ENCODE measurements around the gene IFNL3.

IFNL3 gene

DNA sequence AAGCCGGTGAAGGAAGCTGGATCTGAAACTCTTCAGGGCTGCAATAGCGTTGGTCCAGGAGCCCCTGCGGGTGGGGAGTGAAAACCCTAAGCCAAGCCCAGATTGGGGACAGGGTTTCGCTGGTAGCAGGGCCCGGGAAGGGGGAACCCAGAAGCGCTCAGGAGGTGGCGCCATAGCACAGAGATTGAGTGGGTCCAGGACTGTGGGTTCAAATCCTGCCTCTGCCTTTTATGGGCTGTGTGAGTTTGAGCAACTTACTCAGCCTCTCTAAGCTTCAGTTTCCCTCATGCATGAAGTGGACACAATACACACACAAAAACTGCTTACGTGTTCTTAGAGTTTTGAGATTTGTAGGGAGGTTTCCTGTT is 32.4 kb downstream of the IFNL3 start:
- H3K27me3 Mint-ChIP-seq (ENCODE audit: low read depth), result peaks cover 4% of the 10 kb centered on the region
- H3K4me1 Mint-ChIP-seq, result no peaks in the 10 kb centered on the region
- H3K4me3 Mint-ChIP-seq, result no peak overlapping the region
- H3K36me3 Mint-ChIP-seq (ENCODE audit: low read depth), result no peaks in the 10 kb centered on the region
- peaks cover 5% of the 10 kb centered on the region for H3K9me3 Mint-ChIP-seq
- H3K27ac Mint-ChIP-seq, result no peak overlapping the region
- TF ChIP-seq, protein P1, sequence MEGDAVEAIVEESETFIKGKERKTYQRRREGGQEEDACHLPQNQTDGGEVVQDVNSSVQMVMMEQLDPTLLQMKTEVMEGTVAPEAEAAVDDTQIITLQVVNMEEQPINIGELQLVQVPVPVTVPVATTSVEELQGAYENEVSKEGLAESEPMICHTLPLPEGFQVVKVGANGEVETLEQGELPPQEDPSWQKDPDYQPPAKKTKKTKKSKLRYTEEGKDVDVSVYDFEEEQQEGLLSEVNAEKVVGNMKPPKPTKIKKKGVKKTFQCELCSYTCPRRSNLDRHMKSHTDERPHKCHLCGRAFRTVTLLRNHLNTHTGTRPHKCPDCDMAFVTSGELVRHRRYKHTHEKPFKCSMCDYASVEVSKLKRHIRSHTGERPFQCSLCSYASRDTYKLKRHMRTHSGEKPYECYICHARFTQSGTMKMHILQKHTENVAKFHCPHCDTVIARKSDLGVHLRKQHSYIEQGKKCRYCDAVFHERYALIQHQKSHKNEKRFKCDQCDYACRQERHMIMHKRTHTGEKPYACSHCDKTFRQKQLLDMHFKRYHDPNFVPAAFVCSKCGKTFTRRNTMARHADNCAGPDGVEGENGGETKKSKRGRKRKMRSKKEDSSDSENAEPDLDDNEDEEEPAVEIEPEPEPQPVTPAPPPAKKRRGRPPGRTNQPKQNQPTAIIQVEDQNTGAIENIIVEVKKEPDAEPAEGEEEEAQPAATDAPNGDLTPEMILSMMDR (IDR thresholded peaks at IDR 0.05; ENCODE audit: unreplicated experiment in 3 of 3), result peak in 1 of 3 experiments; percentile 30

DNA sequence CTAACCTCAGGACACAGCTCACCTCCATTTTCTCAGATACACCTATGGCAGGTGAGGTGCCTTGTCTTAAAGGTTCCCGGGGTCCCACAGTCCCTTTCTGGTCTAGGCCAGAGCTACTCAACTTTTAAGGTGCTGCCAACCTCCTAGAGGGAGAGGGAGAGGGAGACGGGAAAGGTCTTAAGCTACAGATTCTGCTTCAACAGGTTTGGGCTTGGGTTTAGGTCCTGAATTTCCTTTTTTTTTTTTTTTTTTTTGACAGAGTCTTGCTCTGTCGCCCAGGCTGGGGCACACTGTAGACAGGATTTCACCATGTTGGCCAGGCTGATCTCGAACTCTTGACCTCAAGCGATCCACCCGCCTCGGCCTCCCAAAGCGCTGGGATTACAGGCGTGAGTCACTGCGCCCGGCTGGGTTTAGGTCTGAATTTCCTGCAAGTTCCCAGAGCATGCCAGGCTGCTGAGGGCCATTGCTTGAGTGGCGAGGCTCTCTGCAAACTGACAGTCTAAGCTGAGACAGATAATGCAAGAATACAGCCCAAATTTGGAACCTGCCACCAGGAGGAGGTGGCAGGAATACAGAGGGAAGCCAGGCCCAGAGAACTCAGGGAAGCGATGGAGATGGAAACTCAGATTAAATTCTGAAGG is 33.0 kb downstream of the IFNL3 start:
- Mint-ChIP-seq H3K36me3 (ENCODE audit: low read depth) (no peaks in the 10 kb centered on the region), H3K27me3 (ENCODE audit: low read depth) (peaks cover 4% of the 10 kb centered on the region), H3K27ac (no peak overlapping the region), H3K4me3 (no peak overlapping the region), H3K9me3 (peaks cover under 1% of the 10 kb centered on the region), H3K4me1 (no peaks in the 10 kb centered on the region)
- TF ChIP-seq, protein P1 (IDR thresholded peaks at IDR 0.05; ENCODE audit: unreplicated experiment in 3 of 3), result no peak

DNA sequence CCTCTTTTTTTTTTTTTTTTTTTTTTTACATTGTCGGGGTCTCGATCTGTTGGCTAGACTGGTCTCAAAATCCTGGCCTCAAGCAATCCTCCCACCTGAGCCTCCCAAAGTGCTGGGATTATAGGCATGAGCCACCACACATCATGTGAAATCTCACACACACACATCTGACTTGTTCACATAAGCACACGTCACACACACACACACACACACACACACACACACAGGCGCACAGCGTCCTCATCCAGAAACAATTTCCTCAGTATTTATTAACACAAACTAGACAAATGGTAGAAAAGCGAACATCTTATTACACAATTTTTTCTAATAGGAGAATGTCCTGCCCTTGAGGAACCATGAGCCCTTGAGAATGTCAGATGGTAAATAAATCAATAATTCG is 35.6 kb downstream of the IFNL3 start:
- TF ChIP-seq, protein P1 (IDR thresholded peaks at IDR 0.05; ENCODE audit: unreplicated experiment in 3 of 3), result no peak
- Mint-ChIP-seq H3K27me3 (ENCODE audit: low read depth) (peaks cover 16% of the 10 kb centered on the region), H3K27ac (no peak overlapping the region), H3K9me3 (no peaks in the 10 kb centered on the region), H3K4me3 (no peak overlapping the region), H3K4me1 (peaks cover 4% of the 10 kb centered on the region), H3K36me3 (ENCODE audit: low read depth) (no peaks in the 10 kb centered on the region)

DNA sequence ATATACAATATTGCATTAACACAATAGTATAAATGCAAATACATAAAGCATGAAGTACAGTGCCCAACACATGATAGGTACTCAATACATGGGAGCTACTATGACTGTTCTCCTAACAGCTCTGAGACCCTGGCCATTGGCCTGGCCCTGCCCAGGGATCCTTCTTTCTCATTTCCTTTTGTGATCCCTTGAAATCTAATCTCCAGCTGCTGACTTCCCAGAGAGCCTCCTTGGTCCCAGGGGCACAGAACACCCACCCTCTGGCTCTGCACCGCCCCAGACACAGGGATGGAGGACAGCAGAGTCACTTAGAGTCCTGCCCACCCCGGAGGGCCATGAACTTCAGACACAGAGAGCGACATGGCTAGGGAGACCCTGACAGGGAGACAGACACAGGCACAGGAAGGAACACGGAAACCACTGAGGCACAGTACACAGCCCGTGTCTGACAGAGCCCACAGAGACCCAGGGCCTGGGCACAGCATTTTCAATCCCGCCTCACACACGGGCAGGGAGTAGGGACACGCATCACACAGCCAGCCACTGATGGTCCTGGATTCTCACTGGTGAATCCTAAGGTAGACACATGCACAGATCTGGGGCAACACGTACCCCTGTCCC is 36.5 kb downstream of the IFNL3 start:
- TF ChIP-seq, protein P1 (IDR thresholded peaks at IDR 0.05; ENCODE audit: unreplicated experiment in 3 of 3), result no peak
- no peaks in the 10 kb centered on the region for H3K9me3 Mint-ChIP-seq
- H3K36me3 Mint-ChIP-seq (ENCODE audit: low read depth), result no peaks in the 10 kb centered on the region
- no peak overlapping the region for H3K27ac Mint-ChIP-seq
- peaks cover 17% of the 10 kb centered on the region for H3K27me3 Mint-ChIP-seq (ENCODE audit: low read depth)
- H3K4me1 Mint-ChIP-seq, result peaks cover 4% of the 10 kb centered on the region
- no peak overlapping the region for H3K4me3 Mint-ChIP-seq

DNA sequence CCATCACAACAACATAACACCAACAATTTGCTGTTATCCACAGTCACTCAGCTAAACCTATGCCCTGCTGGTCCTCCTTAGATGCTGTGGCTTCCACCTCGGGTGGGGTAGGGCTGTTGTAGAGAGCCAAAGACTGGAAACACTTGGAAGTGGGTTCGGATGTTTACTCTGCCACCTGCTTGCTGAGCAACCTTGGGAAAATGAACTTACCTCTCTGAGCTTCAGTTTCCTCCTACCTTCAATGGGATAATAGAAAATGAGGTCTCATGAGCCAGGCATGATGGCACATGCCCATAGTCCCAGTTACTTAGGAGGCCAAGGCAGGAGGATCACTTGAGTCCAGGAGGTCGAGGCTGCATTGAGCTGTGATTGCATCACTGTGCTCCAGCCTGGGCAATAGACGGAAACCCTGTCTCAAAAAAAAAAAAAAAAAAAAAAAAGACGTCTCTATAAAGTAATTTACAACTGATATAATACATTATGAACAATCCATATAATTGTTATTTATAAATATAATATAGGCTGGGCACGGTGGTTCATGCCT is 37.4 kb downstream of the IFNL3 start:
- H3K9me3 Mint-ChIP-seq, result no peaks in the 10 kb centered on the region
- peaks cover 23% of the 10 kb centered on the region for H3K27me3 Mint-ChIP-seq (ENCODE audit: low read depth)
- no peak overlapping the region for H3K4me3 Mint-ChIP-seq
- H3K4me1 Mint-ChIP-seq, result peaks cover 4% of the 10 kb centered on the region
- H3K27ac Mint-ChIP-seq, result no peak overlapping the region
- TF ChIP-seq, protein P1 (IDR thresholded peaks at IDR 0.05; ENCODE audit: unreplicated experiment in 3 of 3), result no peak
- H3K36me3 Mint-ChIP-seq (ENCODE audit: low read depth), result no peaks in the 10 kb centered on the region

DNA sequence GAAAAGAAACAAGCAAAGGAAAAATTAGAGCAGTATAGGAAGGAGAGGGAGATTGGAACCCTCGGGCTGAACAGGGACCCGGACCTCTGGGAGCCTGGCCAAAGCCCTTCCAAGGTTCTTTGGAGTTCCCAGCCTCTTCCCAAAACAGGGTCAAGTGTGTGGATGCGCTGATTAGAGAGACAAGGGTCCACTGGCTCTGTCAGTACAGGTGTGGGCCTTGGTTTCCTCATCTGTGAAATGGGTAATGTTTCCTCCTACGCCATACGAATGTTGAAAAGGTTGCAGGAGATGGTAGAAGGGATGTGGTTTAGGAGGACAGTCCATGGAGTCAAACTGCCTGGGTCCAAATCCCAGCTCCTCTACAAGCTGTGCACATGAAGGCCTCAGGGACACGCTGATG is 38.7 kb downstream of the IFNL3 start:
- Mint-ChIP-seq H3K4me3 (no peak overlapping the region), H3K36me3 (ENCODE audit: low read depth) (no peaks in the 10 kb centered on the region), H3K4me1 (peaks cover 4% of the 10 kb centered on the region), H3K27me3 (ENCODE audit: low read depth) (peaks cover 33% of the 10 kb centered on the region), H3K9me3 (no peaks in the 10 kb centered on the region), H3K27ac (no peak overlapping the region)
- TF ChIP-seq, protein P1 (IDR thresholded peaks at IDR 0.05; ENCODE audit: unreplicated experiment in 3 of 3), result no peak
